CD4-positive, alpha-beta T cell treated with Interleukin-6 at 100 ng/mL for 8 hours (primary cell): ENCODE measurements around the gene APBB1.

Experiments used
- DNase-seq: peaks from one replicate; pipeline ENCODE4 v3.0.0-alpha.2; 2020; ENCODE audit warnings: mixed read lengths, low spot score

APBB1 gene

DNA sequence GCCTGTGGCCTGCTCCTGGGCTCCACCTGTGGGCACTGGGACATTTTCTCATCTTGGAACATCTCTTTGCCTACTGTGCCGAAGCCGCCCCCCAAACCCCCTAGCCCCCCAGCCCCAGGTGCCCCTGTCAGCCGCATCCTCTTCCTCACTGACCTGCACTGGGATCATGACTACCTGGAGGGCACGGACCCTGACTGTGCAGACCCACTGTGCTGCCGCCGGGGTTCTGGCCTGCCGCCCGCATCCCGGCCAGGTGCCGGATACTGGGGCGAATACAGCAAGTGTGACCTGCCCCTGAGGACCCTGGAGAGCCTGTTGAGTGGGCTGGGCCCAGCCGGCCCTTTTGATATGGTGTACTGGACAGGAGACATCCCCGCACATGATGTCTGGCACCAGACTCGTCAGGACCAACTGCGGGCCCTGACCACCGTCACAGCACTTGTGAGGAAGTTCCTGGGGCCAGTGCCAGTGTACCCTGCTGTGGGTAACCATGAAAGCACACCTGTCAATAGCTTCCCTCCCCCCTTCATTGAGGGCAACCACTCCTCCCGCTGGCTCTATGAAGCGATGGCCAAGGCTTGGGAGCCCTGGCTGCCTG, 27.3 kb downstream of the APBB1 start:
- DNase-seq, result no peak

DNA sequence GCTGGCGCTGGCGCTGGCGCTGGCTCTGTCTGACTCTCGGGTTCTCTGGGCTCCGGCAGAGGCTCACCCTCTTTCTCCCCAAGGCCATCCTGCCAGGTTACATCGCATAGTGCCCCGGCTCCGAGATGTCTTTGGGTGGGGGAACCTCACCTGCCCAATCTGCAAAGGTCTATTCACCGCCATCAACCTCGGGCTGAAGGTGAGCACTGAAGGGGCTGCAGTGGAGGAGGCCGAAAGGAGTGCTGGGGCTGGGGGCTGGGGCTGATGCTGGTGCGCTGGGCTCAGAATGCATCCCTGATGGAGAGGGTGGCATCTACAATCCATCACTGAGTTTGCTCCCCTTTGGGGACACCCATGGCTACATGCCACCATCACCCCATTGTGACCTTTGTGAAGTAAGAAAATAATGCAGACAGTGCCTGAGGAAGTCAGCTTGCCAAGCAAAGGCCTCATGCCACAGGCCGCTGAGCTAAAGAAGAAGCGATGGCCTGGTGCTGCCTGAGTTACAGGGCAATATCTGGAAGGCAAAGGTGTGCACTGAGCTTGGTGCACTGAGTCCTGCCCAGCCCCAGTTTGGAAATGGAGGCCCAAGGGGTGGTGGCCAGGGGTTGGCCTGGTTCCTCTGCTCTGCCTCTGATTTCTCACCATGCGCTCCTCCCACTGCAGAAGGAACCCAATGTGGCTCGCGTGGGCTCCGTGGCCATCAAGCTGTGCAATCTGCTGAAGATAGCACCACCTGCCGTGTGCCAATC, 28.0 kb downstream of the APBB1 start:
- DNase-seq, result no peak

DNA sequence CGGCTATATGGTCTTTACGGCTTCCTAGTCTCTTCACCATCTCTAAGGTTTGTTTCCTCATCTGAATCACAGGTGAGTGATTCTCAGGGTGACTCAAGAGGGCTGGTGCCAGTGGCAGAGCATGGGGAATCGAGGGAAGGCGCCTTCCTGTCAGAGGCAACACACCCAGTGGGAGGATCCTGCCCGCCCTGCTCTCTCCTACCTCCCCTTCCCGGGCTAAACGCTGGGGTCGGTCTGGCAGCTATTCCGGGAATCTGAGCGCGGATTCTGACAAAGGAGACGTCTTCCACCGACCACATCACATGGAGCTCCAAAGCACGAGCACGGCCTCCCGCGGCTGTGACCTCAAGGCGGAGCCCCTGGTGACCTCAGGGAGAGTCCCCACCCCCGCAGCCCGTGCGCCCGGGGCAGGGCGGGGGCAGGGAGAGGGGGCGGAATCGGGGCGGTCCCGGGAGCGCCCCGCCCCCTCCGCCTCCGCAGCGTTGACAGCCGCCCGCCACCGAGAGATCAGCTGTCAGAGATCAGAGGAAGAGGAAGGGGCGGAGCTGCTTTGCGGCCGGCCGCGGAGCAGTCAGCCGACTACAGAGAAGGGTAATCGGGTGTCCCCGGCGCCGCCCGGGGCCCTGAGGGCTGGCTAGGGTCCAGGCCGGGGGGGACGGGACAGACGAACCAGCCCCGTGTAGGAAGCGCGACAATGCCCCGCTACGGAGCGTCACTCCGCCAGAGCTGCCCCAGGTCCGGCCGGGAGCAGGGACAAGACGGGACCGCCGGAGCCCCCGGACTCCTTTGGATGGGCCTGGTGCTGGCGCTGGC, 28.8 kb downstream of the APBB1 start, which contains the start of gene SMPD1:
Gene SMPD1 (plus strand): TSS at position 570 of the 813 bp plus-strand sequence. CDS start 125 bp downstream, at position 695.
- peak; percentile 94 for DNase-seq

DNA sequence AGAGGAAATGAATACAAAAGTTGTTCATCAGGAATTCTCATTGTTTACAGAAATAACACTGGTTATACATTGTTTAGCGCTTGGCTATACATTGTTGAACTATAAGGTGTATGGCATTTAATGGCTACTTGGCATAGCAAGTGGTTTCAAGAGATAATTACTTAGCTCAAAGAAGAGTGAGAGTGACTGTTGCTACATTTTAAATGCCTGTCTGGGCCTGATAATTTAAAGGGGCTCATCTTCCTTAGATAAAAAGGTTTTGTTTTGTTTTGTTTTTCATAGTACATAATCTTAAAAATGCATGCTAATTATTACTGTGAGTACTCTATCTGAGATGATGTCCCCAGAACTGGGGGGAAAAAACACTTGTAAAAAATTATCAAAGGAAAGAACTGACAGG, 30.1 kb downstream of the APBB1 start:
- no peak for DNase-seq

DNA sequence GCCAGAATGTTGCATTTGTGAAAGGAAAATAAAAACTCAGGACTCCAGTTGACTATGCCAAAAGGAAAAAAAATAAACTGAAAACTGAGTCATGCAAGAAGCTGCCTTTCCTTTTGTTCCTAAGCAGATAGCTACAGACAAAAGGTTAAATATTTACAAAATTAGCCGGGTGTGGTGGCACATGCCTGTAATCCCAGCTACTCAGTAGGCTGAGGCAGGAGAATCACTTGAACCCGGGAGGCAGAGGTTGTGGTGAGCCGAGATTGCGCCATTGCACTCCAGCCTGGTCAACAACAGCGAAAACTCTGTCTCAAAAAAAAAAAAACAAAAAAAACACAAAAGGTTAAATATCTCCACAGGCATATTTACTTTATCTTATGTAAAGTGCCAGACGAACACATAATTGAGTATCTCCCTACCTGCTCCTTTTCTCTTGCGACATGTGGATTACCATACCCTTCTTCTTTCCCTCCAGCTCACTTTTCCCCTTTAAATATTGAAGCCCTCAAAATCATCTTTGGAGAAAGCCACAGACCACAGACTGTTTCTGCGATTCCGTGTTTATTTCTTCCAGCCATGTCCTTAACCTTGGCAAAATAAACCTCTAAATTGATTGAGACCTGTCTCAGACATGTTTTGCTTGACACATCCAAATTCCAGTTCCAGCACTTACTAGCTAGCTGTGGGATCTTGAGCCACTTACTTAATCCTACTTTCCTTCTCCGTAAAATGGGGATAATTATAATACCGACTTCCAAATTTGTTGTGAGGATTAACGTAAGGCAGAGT, 30.9 kb downstream of the APBB1 start:
- DNase-seq, result no peak

DNA sequence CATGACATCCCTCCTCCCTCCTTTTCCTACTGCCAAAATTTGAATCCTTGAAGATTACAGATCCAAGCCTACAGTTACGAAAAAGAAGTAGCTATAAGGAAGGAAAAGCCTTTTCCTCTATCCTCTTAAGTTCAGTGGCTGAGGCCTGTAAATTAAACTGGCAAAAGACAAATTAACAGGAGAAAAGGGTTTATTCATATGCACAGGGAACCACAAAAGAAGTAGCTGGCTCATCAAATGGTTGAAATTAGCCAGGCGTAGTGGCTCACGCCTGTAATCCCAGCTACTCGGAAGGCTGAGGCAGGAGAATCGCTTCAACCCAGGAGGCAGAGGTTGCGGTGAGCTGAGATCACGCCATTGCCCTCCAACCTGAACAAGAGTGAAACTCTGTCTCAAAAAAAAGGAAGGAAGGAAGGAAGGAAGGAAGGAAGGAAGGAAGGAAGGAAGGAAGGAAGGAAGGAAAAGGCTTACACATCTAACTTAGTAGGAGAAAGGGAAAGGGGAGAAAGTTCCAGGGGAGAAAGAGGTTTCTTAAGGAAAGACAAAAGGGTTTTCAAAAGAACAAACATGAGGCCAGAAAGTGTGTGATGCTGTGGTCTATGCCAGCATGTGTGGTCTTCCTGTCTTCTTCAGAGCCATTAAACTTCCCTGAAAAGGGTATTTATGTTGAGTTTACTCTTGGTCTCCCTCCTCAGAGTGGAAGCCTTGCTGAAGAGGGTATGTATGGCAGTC, 33.7 kb downstream of the APBB1 start:
- no peak for DNase-seq

DNA sequence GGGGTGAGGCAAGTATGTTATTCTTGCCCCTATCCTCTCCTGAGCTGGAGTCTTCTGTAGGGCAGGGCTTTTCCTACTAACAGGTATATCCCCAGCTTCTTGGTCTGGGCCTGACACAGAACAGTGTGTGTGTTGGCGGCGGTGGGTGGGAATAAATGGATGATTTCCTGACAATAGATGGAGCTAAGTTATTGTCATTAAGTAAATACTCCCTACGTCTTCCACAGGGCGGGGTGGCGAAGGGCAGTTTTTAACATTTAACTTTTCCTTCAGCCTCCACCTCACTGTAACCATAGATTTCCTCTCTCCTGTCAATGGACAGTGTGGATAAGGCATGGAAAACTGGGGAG, 40.3 kb downstream of the APBB1 start:
- DNase-seq, result no peak

DNA sequence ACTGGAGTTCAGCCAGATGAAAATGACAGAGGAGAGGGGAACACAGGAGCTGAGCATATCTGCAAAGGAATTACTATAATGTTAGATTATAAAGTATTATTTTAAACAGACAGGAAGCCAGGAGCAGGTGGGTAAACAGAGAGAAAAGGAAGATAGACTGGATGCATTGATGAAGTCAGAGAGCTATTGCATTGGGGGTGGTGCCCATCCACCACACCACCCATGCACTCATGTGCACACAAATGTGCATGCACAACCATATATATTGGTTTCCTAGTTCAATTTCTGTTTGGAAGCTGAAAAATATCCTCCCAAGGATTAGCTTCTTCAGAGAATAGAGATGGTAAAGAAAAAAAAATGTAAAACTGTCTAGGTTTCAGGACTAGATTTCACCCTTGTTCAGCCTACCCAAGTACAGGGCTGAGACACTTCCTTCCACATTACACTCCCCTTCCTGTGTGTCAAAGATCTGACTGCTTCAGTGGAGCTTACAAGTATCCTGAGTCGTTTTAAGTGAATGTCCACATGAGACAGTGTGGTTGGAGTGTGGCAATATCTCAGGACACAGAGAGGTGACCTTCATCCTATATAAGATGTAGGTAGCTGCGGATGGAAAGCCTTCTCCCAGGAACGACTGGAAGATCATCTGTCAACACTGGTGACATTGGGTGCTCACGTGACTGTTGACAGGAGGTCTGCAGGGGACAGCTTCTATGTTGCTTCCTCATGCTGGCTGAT, 40.8 kb downstream of the APBB1 start:
- DNase-seq, result peak; percentile 12

DNA sequence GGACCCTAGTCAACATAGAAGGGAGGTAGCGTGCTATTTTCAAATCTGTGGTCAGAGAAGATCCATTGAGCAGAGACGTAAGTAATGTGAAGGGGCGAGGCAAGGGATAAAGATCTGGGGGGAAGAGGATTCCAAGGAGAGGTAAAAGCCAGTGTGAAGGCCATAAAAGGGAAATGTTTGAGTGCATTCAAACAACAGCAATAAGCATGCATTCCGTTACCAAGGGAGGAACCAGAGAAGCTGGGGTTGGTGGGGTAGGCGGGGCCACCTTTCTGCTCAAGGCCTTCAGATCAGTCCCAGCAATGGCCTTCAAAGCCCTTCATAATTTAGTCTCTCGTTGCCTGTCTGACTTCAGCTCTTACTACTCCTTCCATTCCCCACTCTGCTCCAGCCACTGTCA, 47.1 kb downstream of the APBB1 start:
- no peak for DNase-seq

DNA sequence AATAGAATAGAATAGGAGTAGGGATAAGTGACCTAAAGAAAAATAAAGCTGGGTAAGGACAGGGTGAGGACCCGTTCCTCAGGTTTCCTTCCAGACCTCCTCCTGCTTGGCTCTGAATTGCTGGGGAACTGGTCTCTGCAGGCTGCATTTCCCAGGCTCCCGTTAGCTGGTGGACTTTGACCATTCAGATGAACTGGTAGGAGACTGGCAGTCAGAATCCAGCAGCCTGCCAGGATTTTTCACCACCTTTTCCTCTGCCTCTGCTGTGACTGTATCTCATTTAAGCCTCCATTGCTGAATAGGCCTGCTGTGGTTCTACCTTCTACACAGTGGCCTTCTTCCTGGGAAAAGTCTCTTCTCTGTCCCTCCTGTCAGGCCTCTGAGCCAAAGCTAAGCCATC, 53.2 kb downstream of the APBB1 start:
- DNase-seq, result no peak

DNA sequence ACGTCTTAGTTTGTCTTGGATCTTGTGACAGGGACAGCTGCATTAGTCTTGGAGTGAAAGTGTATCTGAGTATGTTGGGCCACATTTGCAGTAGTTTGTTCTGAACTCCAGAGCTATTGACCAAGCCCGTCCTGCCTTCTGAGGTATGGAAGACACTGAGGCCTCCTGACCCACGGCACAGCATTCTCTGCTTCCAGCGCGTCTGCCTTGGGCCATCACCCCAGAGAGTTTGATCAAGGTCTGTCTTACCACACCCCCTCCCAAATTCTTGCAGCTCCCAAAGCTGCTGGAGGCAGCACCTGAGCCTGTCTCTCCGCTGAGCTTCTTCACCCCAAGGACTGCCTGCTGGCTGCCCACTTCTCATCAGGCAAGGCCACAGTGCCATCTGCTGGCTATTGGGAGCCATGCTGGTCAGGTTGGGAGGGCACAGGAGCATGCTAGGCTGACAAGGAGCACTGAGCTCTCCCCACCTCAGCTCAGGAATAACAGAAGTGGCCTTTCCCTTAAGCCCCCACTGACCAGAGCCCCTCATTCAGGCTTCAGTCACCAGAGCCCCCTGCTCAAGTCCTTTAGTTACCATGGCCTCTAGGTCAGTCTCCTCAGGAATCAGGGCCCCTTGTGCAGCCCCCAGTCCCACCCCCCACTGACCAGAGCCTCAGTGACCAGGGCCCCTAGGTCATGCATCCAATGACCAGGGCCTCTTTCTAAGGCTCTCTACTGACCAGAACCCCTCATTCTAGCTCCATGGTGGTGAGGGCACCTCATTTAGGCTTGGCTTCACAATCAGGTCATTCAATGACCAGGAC, 55.8 kb downstream of the APBB1 start:
- DNase-seq, result peak; percentile 60

DNA sequence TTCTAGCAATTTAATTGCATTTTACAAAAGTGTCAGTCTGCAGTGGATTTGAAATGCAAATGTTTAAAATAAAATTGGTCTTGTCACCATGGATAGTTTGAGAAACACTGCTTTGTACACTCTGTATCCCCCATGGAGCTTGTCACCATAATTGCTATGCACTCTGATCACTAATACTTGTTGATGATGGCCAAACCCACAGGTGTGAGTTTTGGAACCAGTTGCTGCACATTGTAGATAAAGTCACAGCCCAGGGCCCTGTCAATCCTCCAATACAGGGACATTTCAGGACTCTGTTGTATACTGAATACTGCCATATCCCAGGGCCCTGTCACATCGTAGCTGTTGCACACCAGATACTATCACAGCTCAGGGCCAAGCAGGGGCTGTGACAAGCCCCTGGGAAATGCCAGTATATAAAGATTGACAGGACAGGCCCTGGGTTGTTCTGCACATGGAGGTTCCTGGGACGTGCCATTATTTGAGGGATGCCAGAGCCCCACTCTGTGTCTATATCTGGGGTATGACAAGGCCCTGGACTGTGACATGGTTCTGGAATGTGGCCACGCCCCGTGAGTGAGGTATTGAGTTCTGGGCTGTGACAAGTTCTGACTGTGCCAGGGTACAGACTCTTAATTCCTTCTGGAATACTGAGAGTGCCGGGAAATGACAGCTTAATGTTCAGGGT, 56.6 kb downstream of the APBB1 start:
- DNase-seq, result no peak

DNA sequence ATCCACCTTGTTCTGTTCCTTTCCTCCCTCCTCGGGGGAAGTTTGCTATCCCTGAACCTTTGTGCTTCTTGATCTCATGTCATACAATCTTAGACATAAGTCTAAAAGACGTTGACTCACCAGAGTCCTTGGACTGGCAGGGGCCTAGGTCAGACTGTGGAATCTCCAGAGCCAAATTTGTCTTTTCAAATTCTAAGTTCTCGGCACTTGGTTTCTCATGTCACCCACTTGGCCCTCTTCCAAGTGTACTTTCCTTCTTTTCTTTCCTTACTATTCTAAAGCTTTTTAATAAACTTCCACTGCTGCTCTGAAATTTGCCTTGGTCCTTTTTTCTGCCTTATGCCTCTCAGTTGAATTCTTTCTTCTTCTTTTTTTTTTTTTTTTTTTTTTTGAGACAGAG, 58.7 kb downstream of the APBB1 start:
- DNase-seq, result no peak

DNA sequence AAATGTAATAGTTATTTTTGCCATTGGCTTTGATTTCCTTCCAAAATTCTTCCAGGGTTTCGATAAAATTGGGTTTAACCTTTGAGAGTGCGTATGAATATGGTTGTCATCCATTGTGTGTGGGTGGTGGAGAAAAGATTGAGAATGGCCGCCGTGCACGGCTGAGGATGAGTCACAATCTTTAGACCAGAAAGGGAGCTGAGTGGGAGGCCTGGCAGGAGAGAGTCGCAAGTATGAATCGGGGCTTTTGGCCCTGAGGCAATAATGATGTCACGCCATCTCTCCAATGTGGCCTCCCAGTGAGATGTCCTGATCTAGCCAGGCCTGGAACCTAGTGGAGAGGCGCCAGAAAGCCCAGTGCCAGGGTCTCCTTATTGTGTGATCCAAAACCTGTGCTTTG, 61.7 kb downstream of the APBB1 start:
- no peak for DNase-seq

DNA sequence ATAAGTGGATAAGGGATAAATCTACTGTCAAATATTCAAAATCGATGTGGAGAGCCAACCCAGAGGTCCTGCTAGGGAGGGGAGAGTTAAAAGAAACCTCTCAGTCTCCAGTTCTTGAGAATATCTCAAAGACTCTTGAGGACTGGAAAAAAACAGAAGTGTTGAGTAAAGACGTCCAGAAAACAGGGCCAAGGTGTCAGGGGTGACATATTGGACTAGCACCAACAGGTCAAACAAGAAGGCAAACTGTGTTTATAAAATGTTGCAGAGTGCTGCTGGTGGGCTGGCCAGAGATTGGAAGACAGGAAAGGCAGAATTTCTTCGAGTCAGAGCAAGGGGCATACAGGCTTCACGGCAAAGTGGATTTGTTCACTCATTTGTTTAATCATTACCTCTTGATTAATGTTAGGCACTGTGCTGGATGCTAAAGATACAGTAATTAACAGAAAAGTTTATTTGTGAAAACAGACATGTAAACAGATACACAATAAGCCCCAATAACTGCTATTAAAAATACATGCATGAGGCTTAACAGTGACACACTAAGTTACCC, 62.3 kb downstream of the APBB1 start:
- DNase-seq, result no peak

DNA sequence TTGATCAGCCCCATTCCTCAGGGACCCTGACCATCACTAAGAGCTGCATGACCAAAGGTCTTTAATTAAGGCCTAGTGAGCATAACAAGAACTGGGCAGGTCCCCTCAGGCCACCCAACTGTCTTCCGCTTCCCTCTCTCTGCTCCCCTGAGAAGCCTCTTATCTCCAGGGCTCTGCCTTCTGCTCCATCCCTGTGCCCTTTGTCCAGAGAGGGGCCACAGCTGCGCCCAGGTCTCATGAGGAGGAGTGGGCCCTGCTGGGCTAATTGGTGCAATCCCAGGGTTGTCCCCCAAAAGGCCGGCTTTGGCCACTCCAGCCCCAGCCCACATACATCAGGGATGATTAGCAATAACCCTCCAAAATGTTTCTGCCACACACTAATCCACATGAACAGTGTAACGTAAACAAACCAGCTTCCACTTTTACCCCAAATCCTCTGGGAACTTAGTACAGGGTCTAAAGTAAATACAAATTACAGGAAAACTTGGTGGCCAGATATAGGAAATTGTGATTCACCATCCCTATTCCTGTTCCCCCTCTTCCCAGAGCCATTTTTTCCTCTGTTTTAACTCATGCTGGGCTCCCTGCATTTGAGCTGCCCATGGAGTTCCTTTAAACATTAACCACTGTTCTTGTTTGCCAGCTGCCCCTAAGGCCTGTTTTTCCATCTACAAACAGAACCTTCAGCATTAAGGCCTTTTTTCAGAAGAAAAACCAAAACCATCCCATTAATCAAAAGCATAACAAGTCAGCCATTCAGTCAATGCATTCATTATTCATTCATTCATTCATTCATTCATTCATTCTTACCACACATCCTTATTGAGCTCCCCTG, 64.0 kb downstream of the APBB1 start:
- no peak for DNase-seq

DNA sequence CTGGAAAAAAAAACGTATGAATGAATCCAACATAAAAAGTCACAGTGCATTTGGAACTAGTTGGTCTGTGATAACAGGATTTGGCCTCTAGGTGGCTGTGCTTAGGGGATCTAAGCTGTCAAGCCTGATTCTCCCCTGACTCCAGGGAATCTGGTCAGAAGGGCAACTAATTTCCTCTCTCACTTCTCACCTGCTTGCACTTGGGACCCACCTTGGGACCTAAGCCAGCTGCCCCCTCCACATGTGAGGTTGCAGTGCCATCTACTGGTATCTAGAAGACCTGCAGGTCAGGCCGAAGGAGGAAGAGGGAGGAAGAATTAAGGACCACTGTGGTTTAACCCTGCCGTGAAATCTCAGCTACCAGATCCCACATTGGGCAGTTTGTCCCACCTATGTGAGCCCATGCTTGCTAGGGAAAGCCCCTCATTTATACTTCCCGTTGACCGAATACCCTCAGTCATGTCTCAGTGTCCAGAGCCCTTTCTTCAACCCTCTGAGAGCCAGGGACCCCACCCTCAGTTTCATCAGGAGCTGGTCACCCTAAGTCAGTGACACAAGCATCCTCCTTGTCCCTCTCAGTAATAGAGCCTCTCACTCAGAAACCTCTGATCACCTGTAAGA, 65.4 kb downstream of the APBB1 start:
- DNase-seq, result peak; percentile 53
